GM21619 (cell line): ENCODE results near the gene ZNF223.

ENCODE experiments used
- ATAC-seq: cut with Tn5 transposase; IDR thresholded peaks from one replicate; pipeline ENCODE4 v1.9.1; 2021; ENCODE audit not compliant: unreplicated experiment

The ZNF223 gene

GRCh38 chr19:44051650-44052402 lies at the start of gene ZNF223:
Gene ZNF223, plus strand, starts transcription at chr19:44052036. Its CDS starts 3,141 bp downstream, at chr19:44055177.
- peak; percentile 71 for ATAC-seq

- no peak for ATAC-seq
These were observed 49.6 kb upstream of the ZNF223 start for GRCh38 chr19:44002212-44002565.

GRCh38 chr19:44002566-44003460 lies 49.0 kb upstream of the ZNF223 start, which contains the start of gene ZNF230:
Gene ZNF230, plus strand, starts transcription at chr19:44002957. Its CDS starts 4,122 bp downstream, at chr19:44007079.
- peak; percentile 91 for ATAC-seq

GRCh38 chr19:44003461-44004009 lies 48.3 kb upstream of the ZNF223 start:
- ATAC-seq = peak; percentile 25

GRCh38 chr19:44005973-44006372 lies 45.9 kb upstream of the ZNF223 start:
- no peak for ATAC-seq

GRCh38 chr19:44007473-44007872 lies 44.4 kb upstream of the ZNF223 start:
- ATAC-seq = no peak

GRCh38 chr19:44010468-44010867 lies 41.4 kb upstream of the ZNF223 start:
- ATAC-seq = no peak

- ATAC-seq = no peak
These were observed 32.3 kb upstream of the ZNF223 start for GRCh38 chr19:44019498-44019897.

- no peak for ATAC-seq
These were observed 30.6 kb upstream of the ZNF223 start for GRCh38 chr19:44021221-44021620.

- no peak for ATAC-seq
These were observed 27.0 kb upstream of the ZNF223 start for GRCh38 chr19:44024900-44025216.

- ATAC-seq = peak; percentile 98
These were observed 26.5 kb upstream of the ZNF223 start, which contains the start of gene ZNF222 for GRCh38 chr19:44025217-44025936. Gene ZNF222, plus strand, starts transcription at chr19:44025379. Its CDS starts 58 bp downstream, at chr19:44025437.

GRCh38 chr19:44026622-44027021 lies 25.2 kb upstream of the ZNF223 start:
- ATAC-seq = no peak

GRCh38 chr19:44032001-44032610 lies 19.7 kb upstream of the ZNF223 start:
- no peak for ATAC-seq

GRCh38 chr19:44042147-44042546 lies 9.7 kb upstream of the ZNF223 start:
- no peak for ATAC-seq

- ATAC-seq = no peak
These were observed 841 bp upstream of the ZNF223 start for GRCh38 chr19:44050740-44051649.

- no peak for ATAC-seq
These were observed 4.0 kb downstream of the ZNF223 start for GRCh38 chr19:44055870-44056269.

- no peak for ATAC-seq
These were observed 7.4 kb downstream of the ZNF223 start for GRCh38 chr19:44059229-44059628.

GRCh38 chr19:44061038-44061437 lies 9.2 kb downstream of the ZNF223 start:
- ATAC-seq = no peak

GRCh38 chr19:44066305-44066704 lies 14.5 kb downstream of the ZNF223 start:
- ATAC-seq = no peak

GRCh38 chr19:44069415-44069814 lies 17.6 kb downstream of the ZNF223 start:
- no peak for ATAC-seq
